Gastrocnemius medialis (tissue), 4 donors: ENCODE data around the gene OR2W1. TPM values are rescaled to one million over a fixed set of nuclear protein-coding genes. Genes with fewer than 3 reads are reported as not detected.

ENCODE experiments used
- ATAC-seq, 2 donors: fragments of 150-250 bp; one replicate each; pipeline ENCODE4 v1.9.1; 2016
- DNase-seq, 2 donors: peaks; one replicate each; pipeline ENCODE4 v3.0.0-alpha.2; 2019
- H3K27ac ChIP-seq, 4 donors: fragments of 200-600 bp; sonication (generic); 1 replicate in 1 of 4; 2 replicates in 3 of 4; pipeline ENCODE4 v1.5.1; 2016 to 2018; ENCODE audit warnings: mild to moderate bottlenecking in 2 of 4, moderate library complexity in 1 of 4
- H3K27me3 ChIP-seq, 3 donors: fragments of 200-600 bp; sonication (generic) in 2 of 3; 1 replicate in 1 of 3; 2 replicates in 2 of 3; pipeline versions ENCODE4 v1.5.1 to v1.6.0; 2016 to 2019; ENCODE audit warnings: mild to moderate bottlenecking in 1 of 3, moderate library complexity in 1 of 3
- H3K36me3 ChIP-seq, 2 donors: fragments of 200-600 bp; sonication (generic) in 1 of 2; one replicate each; pipeline ENCODE4 v1.5.1; 2017 to 2018
- H3K4me1 ChIP-seq, 2 donors: fragments of 200-600 bp; sonication (generic) in 1 of 2; one replicate each; pipeline ENCODE4 v1.5.1; 2016 to 2017; ENCODE audit warnings: mild to moderate bottlenecking in 2 of 2
- H3K4me3 ChIP-seq, 4 donors: fragments of 200-600 bp; sonication (generic) in 3 of 4; 1 replicate in 1 of 4; 2 replicates in 3 of 4; pipeline ENCODE4 v1.5.1; 2016 to 2019; ENCODE audit warnings: mild to moderate bottlenecking in 2 of 4
- H3K9me3 ChIP-seq, 3 donors: fragments of 200-600 bp; sonication (generic) in 2 of 3; 1 replicate in 1 of 3; 2 replicates in 2 of 3; pipeline ENCODE4 v1.5.1; 2016 to 2019
- CTCF ChIP-seq, 5 experiments: fragments of 450-650 bp in 3 of 5; fragments of 200-600 bp in 2 of 5; sonication (generic) in 2 of 5; IDR thresholded peaks in 4 of 5; conservative IDR thresholded peaks in 1 of 5; 1 replicate in 4 of 5; 2 replicates in 1 of 5; pipeline ENCODE4 v1.5.1; 2016 to 2019; ENCODE audit warnings: antibody characterized with exemption in 5 of 5, mild to moderate bottlenecking in 3 of 5, moderate library complexity in 3 of 5
- POLR2A ChIP-seq, 2 donors: fragments of 450-650 bp; IDR thresholded peaks; one replicate each; pipeline ENCODE4 v1.6.1; 2017; ENCODE audit warnings: antibody characterized with exemption in 2 of 2, mild to moderate bottlenecking in 2 of 2, moderate library complexity in 2 of 2
- in situ Hi-C, 4 donors: fragments of 200-750 bp; cut with MboI; loops; one replicate each; pipeline versions ENCODE4 v1.15.0 to v1.8.0; 2017; ENCODE audit warnings: low sequenced_read_pairs in 4 of 4
- intact Hi-C: fragments of 100-400 bp; cut with DNase I; formaldehyde crosslinking; loops from one replicate; pipeline ENCODE4 v1.15.1; 2023; ENCODE audit warnings: low total_unique reads
- total RNA-seq, 4 donors: library from RNA; depleted of rRNA; stranded (reverse); fragments of >200 nt; gene quantifications; one replicate each; pipeline versions ENCODE4 v1.1.0 to v1.2.3, GENCODE V29; 2016

OR2W1 gene
- not detected for total RNA-seq

- Histone ChIP-seq H3K27ac (no peak within 1 kb of the TSS), H3K4me1 (no peaks in the 10 kb centered on the region), H3K9me3 (peaks cover 0 to 3% (median 0%) of the 10 kb centered on the region in 3 donors), H3K4me3 (no peak within 1 kb of the TSS), H3K27me3 (no peaks in the 10 kb centered on the region), H3K36me3 (no peaks in the 10 kb centered on the region)
- no peak for TF ChIP-seq POLR2A (IDR thresholded peaks at IDR 0.05)
- in situ Hi-C loops (no loop called here), intact Hi-C loops (no loop called here)
- ATAC-seq (no peak), DNase-seq (no peak)
Measured at GRCh38 chr6:29045075-29045474, at the start of gene OR2W1. Gene OR2W1 (minus strand): TSS chr6:29045175. CDS start chr6:29045175, 0 bp downstream.

DNA sequence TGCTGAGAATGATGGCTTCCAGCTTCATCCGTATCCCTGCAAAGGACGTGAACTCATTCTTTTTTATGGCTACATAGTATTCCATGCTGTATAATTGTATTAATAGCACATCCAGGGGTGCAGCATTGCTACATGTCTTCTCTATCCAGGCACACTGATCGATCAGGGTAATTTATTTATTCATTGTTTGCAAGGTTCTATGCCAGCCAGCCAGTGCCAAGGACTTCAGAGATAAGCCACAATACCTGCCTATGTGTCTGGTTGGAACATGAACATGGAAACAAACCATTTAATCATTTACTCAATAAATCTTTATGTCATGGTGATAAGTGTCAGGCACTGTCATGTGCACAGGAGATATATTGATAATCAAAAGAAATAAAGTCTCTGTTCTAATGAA lies 48.0 kb upstream of the OR2W1 start:
- H3K36me3 ChIP-seq: no peaks in the 10 kb centered on the region
- H3K9me3 ChIP-seq: no peaks in the 10 kb centered on the region
- no peaks in the 10 kb centered on the region for H3K27me3 ChIP-seq
- in situ Hi-C loops: no loop called here
- H3K27ac ChIP-seq: no peak overlapping the region
- no peaks in the 10 kb centered on the region for H3K4me1 ChIP-seq
- ATAC-seq: no peak
- no peak for TF ChIP-seq CTCF (IDR thresholded peaks at IDR 0.05 in 4 of 5, conservative IDR thresholded peaks at IDR 0.05 in 1 of 5)
- TF ChIP-seq POLR2A (IDR thresholded peaks at IDR 0.05): no peak
- H3K4me3 ChIP-seq: no peak overlapping the region
- DNase-seq: no peak
- intact Hi-C loops: no loop called here

DNA sequence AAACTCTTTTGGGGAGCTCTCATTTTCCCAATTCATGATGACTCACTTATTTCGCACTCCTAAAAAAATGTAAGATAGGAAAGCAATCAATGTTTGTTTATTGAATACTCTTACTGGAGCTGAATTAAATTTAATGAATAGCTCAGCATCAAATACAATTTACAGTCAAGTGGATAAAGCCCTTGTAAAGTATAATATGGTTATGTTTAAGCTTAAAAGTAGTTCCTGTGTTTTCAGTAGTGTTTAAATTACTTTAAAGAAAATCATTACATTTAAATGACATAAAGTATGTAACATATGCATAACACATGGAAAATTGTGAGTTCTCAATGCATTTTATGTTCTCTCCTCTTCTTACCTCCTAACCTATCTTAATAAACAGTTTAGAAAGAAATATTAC lies 42.2 kb upstream of the OR2W1 start, which contains the start of gene OR2B3:
Gene OR2B3 (minus strand): TSS at position 101 of the 400 bp plus-strand sequence. CDS start 65 bp downstream, at position 36.
- DNase-seq: no peak
- Histone ChIP-seq H3K4me1 (no peaks in the 10 kb centered on the region), H3K27ac (no peak within 1 kb of the TSS), H3K4me3 (no peak within 1 kb of the TSS), H3K9me3 (no peaks in the 10 kb centered on the region), H3K36me3 (no peaks in the 10 kb centered on the region), H3K27me3 (no peaks in the 10 kb centered on the region)
- intact Hi-C loops: no loop called here
- ATAC-seq: no peak
- TF ChIP-seq POLR2A (IDR thresholded peaks at IDR 0.05) (no peak), CTCF (IDR thresholded peaks at IDR 0.05 in 4 of 5, conservative IDR thresholded peaks at IDR 0.05 in 1 of 5) (no peak)
- in situ Hi-C loops: no loop called here

- H3K9me3 ChIP-seq: no peaks in the 10 kb centered on the region
- H3K4me3 ChIP-seq: no peak overlapping the region
- DNase-seq (no peak), ATAC-seq (no peak)
- no peaks in the 10 kb centered on the region for H3K4me1 ChIP-seq
- no peak overlapping the region for H3K27ac ChIP-seq
- TF ChIP-seq POLR2A (IDR thresholded peaks at IDR 0.05): no peak
- TF ChIP-seq CTCF (IDR thresholded peaks at IDR 0.05 in 4 of 5, conservative IDR thresholded peaks at IDR 0.05 in 1 of 5): no peak
- in situ Hi-C loops: no loop called here
- H3K27me3 ChIP-seq: no peaks in the 10 kb centered on the region
- intact Hi-C loops: no loop called here
- no peaks in the 10 kb centered on the region for H3K36me3 ChIP-seq
Measured at GRCh38 chr6:29082457-29082856, 37.5 kb upstream of the OR2W1 start.

GRCh38 chr6:29081312-29081711 lies 36.3 kb upstream of the OR2W1 start:
- H3K36me3 ChIP-seq: no peaks in the 10 kb centered on the region
- TF ChIP-seq POLR2A (IDR thresholded peaks at IDR 0.05) (no peak), CTCF (IDR thresholded peaks at IDR 0.05 in 4 of 5, conservative IDR thresholded peaks at IDR 0.05 in 1 of 5) (no peak)
- no peak overlapping the region for H3K27ac ChIP-seq
- ATAC-seq: no peak
- no peaks in the 10 kb centered on the region for H3K9me3 ChIP-seq
- DNase-seq: no peak
- in situ Hi-C loops (no loop called here), intact Hi-C loops (no loop called here)
- H3K4me3 ChIP-seq: no peak overlapping the region
- no peaks in the 10 kb centered on the region for H3K27me3 ChIP-seq
- H3K4me1 ChIP-seq: no peaks in the 10 kb centered on the region
